A549 (cell line): ENCODE measurements around the gene DNASE1L2. TPM values are rescaled to one million over a fixed set of nuclear protein-coding genes. Genes with fewer than 3 reads are reported as not detected.
A peak's percentile ranks its signal among the peaks of the same experiment; 100 is the strongest.

Source experiments
- ATAC-seq, 2 experiments: fragments of 200-7000 bp in 1 of 2; fragments of >200 bp in 1 of 2; cut with Nextera tagmentation in 1 of 2; cut with Tn5 transposase in 1 of 2; 3 replicates each; pipeline versions ENCODE4 v1.8.0 to v1.9.1; 2018 to 2020; ENCODE audit warnings: mild to moderate bottlenecking in 1 of 2, moderate library complexity in 1 of 2
- CTCF ChIA-PET: fragments of 300-600 bp; sonication (Branson Sonifier 250); formaldehyde crosslinking; extraction: SDS; loops from one replicate; lab custom pipeline; 2021; ENCODE audit warnings: antibody characterized with exemption, inconsistent platforms; lab: Yijun Ruan, JAX
- POLR2A ChIA-PET: fragments of 350-600 bp; formaldehyde crosslinking; extraction: SDS; loops from one replicate; lab custom pipeline; 2021; ENCODE audit warnings: antibody characterized with exemption, inconsistent platforms; lab: Yijun Ruan, JAX
- DNase-seq, 2 experiments: peaks; one replicate each; pipeline versions ENCODE4 v3.0.0 to v3.0.0-alpha.2; 2011 to 2016; ENCODE audit warnings: low read depth in 1 of 2, low spot score in 1 of 2
- FAIRE-seq: peaks from 2 replicates; lab custom pipeline; 2011; peaks lifted over from hg19 to GRCh38; lab: Jason Lieb, UNC
- H3K27ac ChIP-seq, 2 experiments: fragments of >200 bp; sonication (Bioruptor Twin); formaldehyde crosslinking; 3 replicates each; pipeline ENCODE4 v1.5.1; 2016 to 2017
- H3K4me1 ChIP-seq: fragments of >200 bp; sonication (Bioruptor Twin); formaldehyde crosslinking; 3 replicates; pipeline ENCODE4 v1.6.1; 2016
- H3K4me2 ChIP-seq: fragments of >200 bp; sonication (Bioruptor Twin); formaldehyde crosslinking; 3 replicates; pipeline ENCODE4 v1.6.1; 2016
- H3K4me3 ChIP-seq: fragments of >200 bp; sonication (Bioruptor Twin); formaldehyde crosslinking; 3 replicates; pipeline ENCODE4 v1.5.1; 2016
- H3K9me3 ChIP-seq: fragments of >200 bp; sonication (Bioruptor Twin); formaldehyde crosslinking; 3 replicates; pipeline ENCODE4 v1.6.1; 2016
- ATOH8 ChIP-seq: fragments of 250-450 bp; sonication (Bioruptor Pico); IDR thresholded peaks from 2 replicates; pipeline ENCODE4 v1.5.0; 2020; ENCODE audit warnings: low read depth, mild to moderate bottlenecking, moderate library complexity
- CBX8 ChIP-seq: fragments of 200-600 bp; sonication (generic); IDR thresholded peaks from 2 replicates; pipeline ENCODE4 v1.6.1; 2016
- CTCF ChIP-seq: fragments of >200 bp; sonication (Bioruptor Twin); formaldehyde crosslinking; IDR thresholded peaks from 3 replicates; pipeline ENCODE4 v1.5.1; 2016
- E2F6 ChIP-seq: IDR thresholded peaks from 2 replicates; pipeline ENCODE4 v1.6.1; 2012; ENCODE audit warnings: low read depth, borderline replicate concordance
- EHF ChIP-seq: fragments of 250-450 bp; sonication (Bioruptor Pico); IDR thresholded peaks from 2 replicates; pipeline ENCODE4 v1.5.0; 2020; ENCODE audit warnings: mild to moderate bottlenecking
- EHMT2 ChIP-seq: fragments of 200-600 bp; sonication (generic); IDR thresholded peaks from 2 replicates; pipeline ENCODE4 v1.6.1; 2016; ENCODE audit warnings: antibody characterized with exemption, low read depth, mild to moderate bottlenecking, moderate library complexity
- HDAC2 ChIP-seq: fragments of 200-600 bp; sonication (generic); IDR thresholded peaks from 2 replicates; pipeline ENCODE4 v1.6.1; 2016
- HES2 ChIP-seq: fragments of >200 bp; sonication (Bioruptor Twin); formaldehyde crosslinking; IDR thresholded peaks from 2 replicates; pipeline ENCODE4 v1.6.1; 2016
- HOXB13 ChIP-seq: fragments of 250-450 bp; sonication (Bioruptor Pico); IDR thresholded peaks from 2 replicates; pipeline ENCODE4 v1.5.0; 2020; ENCODE audit warnings: low read depth, mild to moderate bottlenecking, moderate library complexity
- JUN ChIP-seq, 2 experiments: fragments of >200 bp; sonication (Bioruptor Twin); formaldehyde crosslinking; IDR thresholded peaks; 2 replicates in 1 of 2; 3 replicates in 1 of 2; pipeline ENCODE4 v1.6.1; 2016 to 2017
- MAFK ChIP-seq: fragments of 450-650 bp; IDR thresholded peaks from 2 replicates; pipeline ENCODE4 v1.6.1; 2014; ENCODE audit not compliant: partially characterized antibody
- POLR2A ChIP-seq: IDR thresholded peaks from 2 replicates; pipeline ENCODE4 v1.6.1; 2012; ENCODE audit warnings: mild to moderate bottlenecking, low read length
- RAD21 ChIP-seq, 2 experiments: fragments of >200 bp in 1 of 2; sonication (Bioruptor Twin) in 1 of 2; formaldehyde crosslinking in 1 of 2; IDR thresholded peaks in 1 of 2; conservative IDR thresholded peaks in 1 of 2; 2 replicates in 1 of 2; 3 replicates in 1 of 2; pipeline ENCODE4 v1.6.1; 2012 to 2018; ENCODE audit warnings: inconsistent platforms in 1 of 2
- RARB ChIP-seq: fragments of 250-450 bp; sonication (Bioruptor Pico); IDR thresholded peaks from 2 replicates; pipeline ENCODE4 v1.8.0; 2021; ENCODE audit warnings: mild to moderate bottlenecking, moderate library complexity
- RCOR1 ChIP-seq: fragments of 150-350 bp; IDR thresholded peaks from 2 replicates; pipeline ENCODE4 v1.6.1; 2014; ENCODE audit warnings: antibody characterized with exemption, low read length, low read depth
- RFX5 ChIP-seq: fragments of 450-650 bp; IDR thresholded peaks from 2 replicates; pipeline ENCODE4 v1.7.1; 2014; ENCODE audit warnings: antibody characterized with exemption, mild to moderate bottlenecking, moderate library complexity
- SMC3 ChIP-seq: fragments of >200 bp; sonication (Bioruptor Twin); formaldehyde crosslinking; IDR thresholded peaks from 3 replicates; pipeline ENCODE4 v1.6.1; 2018; ENCODE audit warnings: inconsistent platforms
- USF2 ChIP-seq: fragments of 450-650 bp; IDR thresholded peaks from 2 replicates; pipeline ENCODE4 v1.6.1; 2014; ENCODE audit warnings: antibody characterized with exemption
- ZC3H11A ChIP-seq: fragments of 450-650 bp; IDR thresholded peaks from 2 replicates; pipeline ENCODE4 v1.6.1; 2014; ENCODE audit warnings: antibody characterized with exemption, mild to moderate bottlenecking
- ZFP36 ChIP-seq: fragments of 450-650 bp; IDR thresholded peaks from 2 replicates; pipeline ENCODE4 v1.6.1; 2014; ENCODE audit warnings: borderline replicate concordance; ENCODE audit not compliant: partially characterized antibody
- WGBS: methylation state at CpG from one replicate; pipeline ENCODE4 v1.1.6; 2017; ENCODE audit errors: missing lambda C conversion rate; 5-methylcytosine and 5-hydroxymethylcytosine counted together
- polyA plus RNA-seq, 4 experiments: library from polyadenylated mRNA; depleted of rRNA in 3 of 4; stranded (reverse); fragments of >200 nt; fragmentation: RNase III in 1 of 4; extraction: RNeasy Plus Mini Kit Qiagen cat#74134 plus additional on column Dnase treatment in 1 of 4; gene quantifications; 2 replicates in 3 of 4; 3 replicates in 1 of 4; pipeline ENCODE4 v1.2.3, GENCODE V29; 2011 to 2017

DNASE1L2 gene
- polyA plus RNA-seq, 2 of the 4 experiments (the other 2 are of a cell fraction) = 0.36 to 1.2 TPM

GRCh38 chr16:2195322-2196161, 40.7 kb upstream of the DNASE1L2 start:
- DNase-seq = no peak
- peak overlapping the region; percentile 56 to 86; a peak in 5 of 6 replicates for H3K27ac ChIP-seq
- no peak for FAIRE-seq
- H3K4me2 ChIP-seq = peak overlapping the region; percentile 97
- 37% methylated on average over 25 of the region's 49 CpGs for WGBS
- TF ChIP-seq RAD21 (conservative IDR thresholded peaks at IDR 0.05 in 1 of 2, IDR thresholded peaks at IDR 0.05 in 1 of 2) (no peak), HES2 (no peak), RFX5 (no peak), E2F6 (no peak), ZC3H11A (no peak), CBX8 (no peak), SMC3 (no peak), EHF (CRISPR knock-in tag) (no peak), RARB (CRISPR knock-in tag) (no peak), MAFK (no peak), HOXB13 (CRISPR knock-in tag) (no peak)
- H3K4me3 ChIP-seq = peak overlapping the region; percentile 58
- peak; percentile 26 to 60 for ATAC-seq
- H3K4me1 ChIP-seq = peaks cover 18% of the 10 kb centered on the region
- ChIA-PET POLR2A (interaction anchor here (0.6 to 2.0 kb wide), 7 partner anchors 10 to 407 kb away, joined by 3 to 17 read pairs (median 5); partner anchors contain the start of genes ECI1, MLST8, PGP and TRAF7), CTCF (interaction anchor here (0.7 to 5.0 kb wide), 25 partner anchors 9 to 305 kb away, joined by 3 to 33 read pairs (median 7); partner anchors contain the start of genes BRICD5, ECI1 and MLST8)
- no peaks in the 10 kb centered on the region for H3K9me3 ChIP-seq

- H3K27ac ChIP-seq = peak within 1 kb of the TSS; percentile 56 to 86
- ChIA-PET POLR2A (interaction anchor here (0.6 to 2.0 kb wide), 3 partner anchors 30 to 41 kb away, joined by 3 to 17 read pairs (median 5); partner anchors contain the start of gene TRAF7), CTCF (interaction anchor here (0.5 to 5.0 kb wide), 8 partner anchors 11 to 304 kb away, joined by 3 to 33 read pairs (median 14); partner anchors contain the start of genes BRICD5 and ECI1)
- ATAC-seq (peak in 1 of 2 experiments; percentile 42; a peak in 3 of 6 replicates), DNase-seq (no peak)
- peak within 1 kb of the TSS; percentile 97 for H3K4me2 ChIP-seq
- no peak for TF ChIP-seq JUN (IDR thresholded peaks at IDR 0.05)
- no peak for TF ChIP-seq EHMT2
- TF ChIP-seq USF2 = no peak
- no peak for TF ChIP-seq ZFP36
- no peak for TF ChIP-seq POLR2A
- TF ChIP-seq HDAC2 = no peak
- TF ChIP-seq ATOH8 (CRISPR knock-in tag) = no peak
- no peak for TF ChIP-seq CTCF
- TF ChIP-seq RCOR1 = no peak
- TF ChIP-seq, all 56 proteins: peak for 0
- Histone ChIP-seq H3K4me3 (peak within 1 kb of the TSS; percentile 58), H3K9me3 (no peaks in the 10 kb centered on the region), H3K4me1 (peaks cover 18% of the 10 kb centered on the region)
- no CpG with 5 or more reads among the region's 129 CpGs for WGBS
- no peak for FAIRE-seq
These were observed 39.9 kb upstream of the DNASE1L2 start, which contains the start of gene CASKIN1 for GRCh38 chr16:2196162-2196980. Gene CASKIN1 (minus strand): TSS chr16:2196605. CDS start chr16:2196432, 173 bp downstream.
